ENCODE results near the gene TBKBP1.

Gene TBKBP1

DNA sequence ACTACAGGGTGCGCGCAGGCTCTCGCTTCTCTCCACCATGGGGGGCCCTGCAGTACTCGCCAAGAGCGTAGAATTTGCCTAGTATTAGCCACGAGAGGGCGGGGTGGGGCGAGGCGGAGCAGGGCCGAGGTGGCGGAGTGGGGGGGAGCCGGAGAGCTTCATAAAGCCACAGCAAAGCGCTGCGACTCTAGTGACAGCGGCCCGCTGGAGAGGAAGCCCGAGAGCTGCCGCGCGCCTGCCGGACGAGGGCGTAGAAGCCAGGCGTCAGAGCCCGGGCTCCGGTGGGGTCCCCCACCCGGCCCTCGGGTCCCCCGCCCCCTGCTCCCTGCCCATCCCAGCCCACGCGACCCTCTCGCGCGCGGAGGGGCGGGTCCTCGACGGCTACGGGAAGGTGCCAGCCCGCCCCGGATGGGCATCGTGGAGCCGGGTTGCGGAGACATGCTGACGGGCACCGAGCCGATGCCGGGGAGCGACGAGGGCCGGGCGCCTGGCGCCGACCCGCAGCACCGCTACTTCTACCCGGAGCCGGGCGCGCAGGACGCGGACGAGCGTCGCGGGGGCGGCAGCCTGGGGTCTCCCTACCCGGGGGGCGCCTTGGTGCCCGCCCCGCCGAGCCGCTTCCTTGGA lies 39.2 kb downstream of the TBKBP1 start, which contains the start of gene TBX21:
TBX21 (plus strand) TSS at position 190 of the 627 bp plus-strand sequence; CDS start at position 409, 219 bp downstream.
- TF ChIP-seq, protein P1, sequence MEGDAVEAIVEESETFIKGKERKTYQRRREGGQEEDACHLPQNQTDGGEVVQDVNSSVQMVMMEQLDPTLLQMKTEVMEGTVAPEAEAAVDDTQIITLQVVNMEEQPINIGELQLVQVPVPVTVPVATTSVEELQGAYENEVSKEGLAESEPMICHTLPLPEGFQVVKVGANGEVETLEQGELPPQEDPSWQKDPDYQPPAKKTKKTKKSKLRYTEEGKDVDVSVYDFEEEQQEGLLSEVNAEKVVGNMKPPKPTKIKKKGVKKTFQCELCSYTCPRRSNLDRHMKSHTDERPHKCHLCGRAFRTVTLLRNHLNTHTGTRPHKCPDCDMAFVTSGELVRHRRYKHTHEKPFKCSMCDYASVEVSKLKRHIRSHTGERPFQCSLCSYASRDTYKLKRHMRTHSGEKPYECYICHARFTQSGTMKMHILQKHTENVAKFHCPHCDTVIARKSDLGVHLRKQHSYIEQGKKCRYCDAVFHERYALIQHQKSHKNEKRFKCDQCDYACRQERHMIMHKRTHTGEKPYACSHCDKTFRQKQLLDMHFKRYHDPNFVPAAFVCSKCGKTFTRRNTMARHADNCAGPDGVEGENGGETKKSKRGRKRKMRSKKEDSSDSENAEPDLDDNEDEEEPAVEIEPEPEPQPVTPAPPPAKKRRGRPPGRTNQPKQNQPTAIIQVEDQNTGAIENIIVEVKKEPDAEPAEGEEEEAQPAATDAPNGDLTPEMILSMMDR (IDR thresholded peaks at IDR 0.05), result peak; percentile 15
- Histone ChIP-seq H2AFZ (peak within 1 kb of the TSS; percentile 80), H3K27ac (no peak within 1 kb of the TSS), H3K27me3 (ENCODE audit: control insufficient read depth, insufficient read depth, low read length) (no peaks in the 10 kb centered on the region), H3K9me3 (ENCODE audit: control insufficient read depth, low read length) (no peaks in the 10 kb centered on the region), H3K9ac (no peak within 1 kb of the TSS), H3K4me3 (ENCODE audit: low read depth, low read length) (no peak within 1 kb of the TSS), H3K4me2 (ENCODE audit: low read length) (peak within 1 kb of the TSS; percentile 68), H3K79me2 (no peaks in the 10 kb centered on the region), H3K36me3 (ENCODE audit: control insufficient read depth, insufficient read depth, low read length) (no peaks in the 10 kb centered on the region), H3K4me1 (no peaks in the 10 kb centered on the region)

DNA sequence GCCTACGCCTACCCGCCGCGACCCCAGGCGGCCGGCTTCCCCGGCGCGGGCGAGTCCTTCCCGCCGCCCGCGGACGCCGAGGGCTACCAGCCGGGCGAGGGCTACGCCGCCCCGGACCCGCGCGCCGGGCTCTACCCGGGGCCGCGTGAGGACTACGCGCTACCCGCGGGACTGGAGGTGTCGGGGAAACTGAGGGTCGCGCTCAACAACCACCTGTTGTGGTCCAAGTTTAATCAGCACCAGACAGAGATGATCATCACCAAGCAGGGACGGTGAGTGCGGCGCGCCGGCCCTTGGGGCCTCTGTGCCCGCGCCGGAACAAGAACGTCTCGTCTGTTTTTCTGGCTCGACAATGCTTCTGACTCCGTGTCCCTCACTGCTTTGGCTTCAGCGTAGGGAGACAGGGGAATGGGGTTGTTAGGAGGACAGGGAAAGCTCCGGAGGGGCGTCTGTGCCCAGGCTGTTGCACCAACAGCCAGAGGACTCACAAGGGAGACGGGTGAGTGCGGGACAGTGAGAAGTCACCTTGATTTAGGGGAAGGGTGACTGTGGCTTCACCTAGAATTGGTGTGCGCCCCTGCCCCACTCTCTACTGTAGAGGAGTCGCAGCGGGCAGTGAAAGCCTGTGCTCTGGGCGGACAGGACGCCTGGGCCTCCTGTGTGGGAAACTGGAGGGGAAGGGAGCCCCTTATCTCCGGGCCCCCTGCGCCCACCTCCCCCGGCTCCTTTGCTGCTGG lies 39.9 kb downstream of the TBKBP1 start:
- H3K36me3 ChIP-seq (ENCODE audit: control insufficient read depth, insufficient read depth, low read length), result no peaks in the 10 kb centered on the region
- no peaks in the 10 kb centered on the region for H3K4me1 ChIP-seq
- TF ChIP-seq, protein P1 (IDR thresholded peaks at IDR 0.05), result no peak
- H2AFZ ChIP-seq, result peak overlapping the region; percentile 38
- no peaks in the 10 kb centered on the region for H3K9me3 ChIP-seq (ENCODE audit: control insufficient read depth, low read length)
- H3K9ac ChIP-seq, result no peak overlapping the region
- H3K27ac ChIP-seq, result no peak overlapping the region
- H3K27me3 ChIP-seq (ENCODE audit: control insufficient read depth, insufficient read depth, low read length), result no peaks in the 10 kb centered on the region
- H3K79me2 ChIP-seq, result no peaks in the 10 kb centered on the region
- H3K4me3 ChIP-seq (ENCODE audit: low read depth, low read length), result no peak overlapping the region
- H3K4me2 ChIP-seq (ENCODE audit: low read length), result peak overlapping the region; percentile 68

DNA sequence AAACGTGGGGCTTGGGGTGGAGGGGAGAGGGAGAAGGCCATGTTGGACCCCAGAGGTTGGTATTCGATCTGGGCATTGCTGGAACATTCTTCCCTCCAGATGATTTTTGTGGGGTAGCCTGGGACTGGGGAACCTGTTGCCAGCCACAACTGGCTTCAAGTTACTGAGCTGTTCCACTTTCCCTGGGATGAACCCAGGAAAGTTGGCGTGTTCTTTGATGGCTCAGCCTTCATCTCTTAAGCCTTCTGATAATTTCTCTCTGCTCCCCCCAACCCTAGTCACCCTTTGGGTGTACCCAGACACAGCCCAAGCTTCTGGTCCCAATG lies 41.1 kb downstream of the TBKBP1 start:
- H3K27me3 ChIP-seq (ENCODE audit: control insufficient read depth, insufficient read depth, low read length), result no peaks in the 10 kb centered on the region
- no peak overlapping the region for H3K27ac ChIP-seq
- H3K36me3 ChIP-seq (ENCODE audit: control insufficient read depth, insufficient read depth, low read length), result no peaks in the 10 kb centered on the region
- H3K4me3 ChIP-seq (ENCODE audit: low read depth, low read length), result no peak overlapping the region
- H3K4me1 ChIP-seq, result no peaks in the 10 kb centered on the region
- TF ChIP-seq, protein P1 (IDR thresholded peaks at IDR 0.05), result no peak
- H3K9ac ChIP-seq, result no peak overlapping the region
- H3K79me2 ChIP-seq, result no peaks in the 10 kb centered on the region
- no peaks in the 10 kb centered on the region for H3K9me3 ChIP-seq (ENCODE audit: control insufficient read depth, low read length)
- H3K4me2 ChIP-seq (ENCODE audit: low read length), result no peak overlapping the region
- H2AFZ ChIP-seq, result no peak overlapping the region

DNA sequence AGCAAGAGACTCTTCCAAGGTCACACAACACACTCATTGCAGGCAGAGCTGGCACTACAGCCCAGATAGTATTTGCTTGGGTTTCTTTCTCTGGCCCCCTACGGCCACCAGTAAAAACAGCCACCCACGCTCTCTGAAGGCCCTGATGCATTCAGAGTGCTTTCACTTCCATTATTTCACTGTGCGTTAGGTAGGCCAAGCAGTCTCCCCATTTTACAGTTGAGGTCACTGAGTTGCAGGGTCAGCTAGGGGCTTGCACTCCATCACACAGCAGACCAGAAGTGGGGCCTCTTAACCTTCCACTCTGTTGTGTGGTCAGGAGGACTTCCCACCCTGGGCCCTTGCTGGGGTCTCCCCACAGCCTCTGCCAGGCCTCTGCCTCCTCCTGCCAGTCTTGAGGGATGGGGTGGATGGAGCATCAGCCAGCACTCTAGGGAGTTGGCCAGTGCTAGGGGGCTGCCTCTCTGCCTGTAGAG lies 41.6 kb downstream of the TBKBP1 start:
- Histone ChIP-seq H2AFZ (no peak overlapping the region), H3K9me3 (ENCODE audit: control insufficient read depth, low read length) (no peaks in the 10 kb centered on the region), H3K27ac (no peak overlapping the region), H3K4me2 (ENCODE audit: low read length) (no peak overlapping the region), H3K27me3 (ENCODE audit: control insufficient read depth, insufficient read depth, low read length) (no peaks in the 10 kb centered on the region), H3K79me2 (no peaks in the 10 kb centered on the region), H3K9ac (no peak overlapping the region), H3K4me3 (ENCODE audit: low read depth, low read length) (no peak overlapping the region), H3K4me1 (no peaks in the 10 kb centered on the region), H3K36me3 (ENCODE audit: control insufficient read depth, insufficient read depth, low read length) (no peaks in the 10 kb centered on the region)
- TF ChIP-seq, protein P1 (IDR thresholded peaks at IDR 0.05), result no peak
